RPMI8226 (cell line): ENCODE measurements around the gene SLC5A3.

ENCODE experiments used
- DNase-seq: peaks from one replicate; pipeline ENCODE4 v3.0.0-alpha.2; 2015

The SLC5A3 gene

DNA sequence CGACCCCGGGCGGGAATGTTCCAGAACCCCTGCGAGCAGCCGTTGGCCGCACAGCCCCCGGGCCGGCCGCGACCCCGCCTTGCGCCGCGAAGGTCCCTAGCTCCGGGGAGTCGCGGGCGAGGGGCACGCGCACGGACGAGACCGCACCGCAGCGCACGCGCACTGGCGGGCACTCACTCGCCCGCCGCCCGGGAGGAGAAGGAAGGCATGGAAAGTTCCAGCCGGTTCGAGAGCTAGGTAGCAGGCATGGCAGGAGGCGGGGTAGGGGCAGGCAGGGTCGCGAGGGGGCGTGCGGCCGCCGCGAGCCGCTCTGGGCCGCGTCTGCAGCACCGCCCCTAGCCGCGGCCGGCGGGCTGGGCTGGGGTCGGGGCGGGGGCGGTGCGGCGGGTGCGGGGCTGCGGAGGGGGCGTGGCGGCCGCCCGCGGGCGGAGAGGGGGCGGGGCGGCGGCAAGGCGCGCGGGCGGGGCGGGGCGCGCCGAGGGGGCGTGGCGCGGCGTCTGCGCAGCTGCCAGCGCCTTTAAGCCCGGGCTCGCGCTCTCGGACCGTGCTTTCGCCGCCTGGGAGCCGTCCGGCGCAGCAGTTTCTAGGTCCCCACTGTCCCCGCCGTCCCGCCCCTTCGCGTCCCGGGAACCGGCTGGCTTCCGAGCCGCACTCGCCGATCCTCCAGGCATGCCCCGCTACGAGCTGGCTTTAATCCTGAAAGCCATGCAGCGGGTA lies at the start of gene SLC5A3, which contains the start of gene MRPS6:
SLC5A3 (plus strand) TSS at position 547 of the 717 bp plus-strand sequence. CDS start 21,621 bp downstream, outside the sequence.
MRPS6 (plus strand) TSS at position 547 of the 717 bp plus-strand sequence; CDS start at position 670, 123 bp downstream.
- DNase-seq = peak; percentile 94

DNA sequence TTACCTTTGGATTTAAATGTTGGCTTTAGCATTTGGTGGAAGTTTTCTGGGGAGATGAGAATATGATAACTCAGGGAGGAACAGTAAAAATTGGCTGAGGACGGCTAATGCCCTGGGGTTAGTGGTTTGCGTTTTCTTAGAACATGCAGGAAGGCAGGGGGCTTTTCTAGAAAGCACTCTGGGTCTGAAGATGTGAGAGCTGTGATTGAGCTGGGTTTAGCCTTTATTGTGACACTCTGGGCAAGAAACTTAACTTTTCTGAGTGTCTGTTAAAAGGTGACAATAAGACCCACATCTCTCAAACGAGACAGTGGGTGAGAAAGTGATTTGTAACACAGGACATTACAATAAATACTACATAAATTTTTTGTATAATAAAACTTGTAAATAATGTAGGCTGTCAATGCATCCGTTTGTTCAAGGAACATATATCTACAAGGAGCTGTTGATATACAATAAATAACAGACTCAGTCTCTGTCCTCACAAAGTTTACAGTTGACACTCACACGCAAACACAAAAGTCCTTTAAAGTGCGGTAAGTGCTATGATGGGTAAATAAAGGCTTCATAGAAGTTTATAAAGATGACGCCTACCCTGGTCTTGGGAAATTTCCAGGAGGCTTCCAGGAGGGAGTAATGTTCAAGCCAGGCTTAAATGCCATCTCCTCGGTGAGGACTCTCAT lies 49.5 kb upstream of the SLC5A3 start:
- no peak for DNase-seq

DNA sequence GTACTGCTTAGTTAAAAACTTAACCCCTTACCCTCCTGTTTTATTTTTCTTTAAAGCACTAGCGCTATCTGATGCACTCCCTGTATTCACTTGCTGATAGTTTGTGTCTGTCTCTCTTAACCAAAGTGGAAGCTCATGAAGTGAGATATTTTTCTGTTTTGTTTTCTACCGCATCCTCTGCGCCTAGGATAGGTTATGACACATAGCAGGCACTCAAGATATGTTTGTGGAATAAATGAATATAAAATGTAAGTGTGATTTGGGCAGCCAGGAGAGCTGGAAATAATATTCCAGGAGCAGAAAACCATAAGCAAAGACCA lies 49.0 kb upstream of the SLC5A3 start:
- no peak for DNase-seq

DNA sequence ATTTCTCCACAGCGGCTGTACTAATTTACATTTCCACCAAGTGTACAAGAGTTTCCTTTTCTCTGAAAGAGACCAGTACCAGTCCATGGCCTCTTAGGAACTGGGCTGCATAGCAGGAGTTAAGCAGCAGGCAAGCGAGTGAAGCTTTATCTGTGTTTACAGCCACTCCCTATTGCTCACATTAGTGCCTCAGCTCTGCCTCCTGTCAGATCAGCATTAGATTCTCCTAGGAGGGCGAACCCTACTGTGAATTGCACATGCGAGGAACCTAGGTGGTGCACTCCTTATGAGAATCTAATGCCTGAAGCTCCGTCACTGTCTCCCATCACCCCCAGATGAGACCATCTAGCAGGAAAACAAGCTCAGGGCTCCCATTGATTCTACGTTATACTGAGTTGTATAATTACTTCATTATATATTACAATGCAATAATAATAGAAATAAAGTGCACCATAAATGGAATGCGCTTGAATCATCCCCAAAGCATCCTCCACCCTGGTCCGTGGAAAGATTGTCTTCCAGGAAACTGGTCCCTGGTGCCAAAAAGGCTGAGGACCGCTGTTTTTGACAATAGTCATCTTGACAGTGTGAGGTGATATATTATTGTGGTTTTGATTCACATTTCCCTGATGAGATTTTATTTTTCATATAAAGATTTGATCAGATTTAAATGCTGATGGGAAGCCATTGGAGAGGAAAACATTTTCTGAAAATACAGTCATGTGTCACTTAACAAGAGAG lies 45.5 kb upstream of the SLC5A3 start:
- DNase-seq = no peak

DNA sequence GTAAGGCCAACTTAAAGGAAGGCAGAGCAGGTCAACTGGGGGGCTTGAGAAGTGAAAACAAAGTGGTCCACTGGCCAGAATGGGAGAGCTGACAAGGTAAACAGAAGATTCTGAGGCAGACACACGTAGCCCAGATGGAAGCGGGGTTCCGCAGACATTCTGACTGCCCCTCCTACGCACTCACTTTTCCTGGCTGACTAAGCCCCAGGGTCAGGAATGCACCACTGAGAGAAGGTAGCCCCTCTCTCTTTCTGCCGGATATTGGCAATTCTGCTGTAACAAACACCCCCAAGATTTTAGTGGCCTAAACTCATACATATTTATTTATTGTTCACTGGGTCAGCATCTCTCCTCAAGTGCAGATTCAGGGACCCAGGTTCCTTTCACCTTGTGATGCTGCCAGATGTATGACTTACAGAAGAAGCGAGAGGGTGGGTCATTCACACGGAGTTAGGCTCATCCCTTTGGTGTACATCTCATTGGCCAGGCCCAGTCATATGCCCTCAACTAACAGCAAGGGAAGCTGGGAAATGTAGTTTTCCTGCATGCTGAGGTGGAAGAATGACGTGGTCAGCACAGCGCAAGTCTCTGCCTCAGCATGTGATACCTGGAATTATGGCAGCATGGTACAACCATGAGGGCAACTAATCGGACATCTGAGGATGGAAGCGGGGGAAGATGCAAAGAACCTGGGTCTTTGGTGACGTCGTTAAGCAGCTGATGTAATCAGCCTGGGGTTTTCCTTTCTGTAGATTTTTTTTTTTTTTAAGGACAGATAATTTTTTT lies 43.4 kb upstream of the SLC5A3 start:
- peak; percentile 46 for DNase-seq

DNA sequence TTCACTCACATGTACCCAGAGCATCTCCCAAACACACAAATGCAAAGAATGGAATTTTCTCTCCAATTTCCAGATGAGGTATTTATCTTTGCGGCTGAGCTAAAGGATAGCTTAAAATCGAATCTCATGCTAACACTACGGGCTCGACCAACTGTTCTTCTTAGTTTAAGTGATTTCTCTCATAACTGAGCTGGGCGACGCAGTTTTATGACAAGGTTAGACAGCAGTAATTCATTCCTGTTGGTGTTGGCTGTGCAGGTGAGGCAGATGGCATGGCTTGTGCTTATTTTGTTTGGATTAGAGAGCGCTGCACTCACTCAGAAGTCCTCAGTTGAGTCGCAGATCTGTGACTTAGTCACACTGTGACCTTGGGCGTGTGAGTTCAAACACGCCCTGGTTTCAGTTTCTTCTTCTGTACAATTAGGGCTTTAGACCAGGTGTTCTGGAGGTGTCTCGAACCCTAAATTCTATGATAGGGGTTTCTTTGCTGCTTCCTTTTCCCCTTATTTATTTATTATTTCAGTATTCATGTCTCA lies 41.5 kb upstream of the SLC5A3 start:
- peak; percentile 41 for DNase-seq

DNA sequence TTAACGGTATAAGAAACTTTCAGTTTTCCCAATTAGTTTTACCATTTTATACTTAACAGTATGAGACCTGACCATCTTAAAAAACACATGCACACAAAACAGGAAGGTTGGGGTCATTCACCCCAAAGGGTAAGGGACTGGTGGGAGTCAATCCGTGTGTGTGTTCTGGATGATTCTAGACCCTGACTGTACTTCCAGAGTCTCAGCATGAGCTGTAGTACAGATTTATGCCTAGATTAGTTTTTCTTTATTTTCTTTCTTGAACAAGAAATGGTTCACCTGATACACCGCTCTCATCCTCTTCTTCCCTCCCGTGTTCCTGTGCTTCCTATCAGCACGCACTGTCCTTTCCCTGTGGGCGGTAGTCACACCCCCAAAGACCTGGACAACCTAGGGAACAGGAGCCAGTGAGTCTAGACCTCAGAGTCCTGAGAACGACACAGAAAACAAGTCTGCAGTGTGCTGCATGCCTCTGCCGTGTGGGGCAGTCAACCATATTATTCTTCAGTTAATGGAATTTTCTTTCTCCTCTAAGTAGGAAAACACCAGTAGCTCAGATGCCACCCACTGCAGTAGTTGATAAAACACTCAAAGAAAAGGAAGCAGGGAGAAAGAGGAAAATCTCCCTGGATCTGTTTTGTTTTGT lies 38.9 kb upstream of the SLC5A3 start:
- no peak for DNase-seq

DNA sequence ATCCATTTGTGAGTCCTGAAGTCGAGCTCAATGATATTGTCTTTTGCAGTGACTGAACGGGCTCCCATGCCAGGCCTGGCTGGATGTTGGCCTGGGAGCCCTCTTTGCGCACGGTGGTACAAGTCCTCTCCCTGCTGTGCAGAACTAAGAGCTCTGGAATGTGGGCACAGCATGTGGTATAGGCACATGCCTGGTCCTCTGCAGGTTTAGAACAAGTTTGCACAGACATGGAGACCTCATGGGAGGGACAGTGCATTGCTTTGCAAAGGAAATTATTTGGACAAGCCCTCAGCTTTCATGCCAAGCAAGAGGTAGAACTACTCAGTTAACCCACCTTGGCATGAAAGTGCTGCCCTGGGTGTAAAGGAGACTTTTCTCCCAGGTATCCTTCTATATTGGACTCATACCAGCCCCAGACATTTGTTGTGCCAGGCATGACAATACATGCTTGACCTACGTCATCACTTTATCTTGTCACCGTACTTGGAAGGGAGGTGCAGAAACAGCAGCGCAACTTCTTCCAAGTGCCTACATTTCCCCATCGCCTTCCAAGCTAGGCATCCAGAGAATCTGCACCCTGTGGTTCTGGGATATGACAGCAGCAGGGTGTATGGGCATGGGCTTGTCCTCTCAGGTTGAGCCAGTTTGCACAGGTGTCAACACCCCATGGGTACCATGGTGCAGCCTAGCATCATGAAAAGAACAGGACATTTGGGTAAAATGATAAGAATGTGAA lies 37.6 kb upstream of the SLC5A3 start:
- DNase-seq = no peak

DNA sequence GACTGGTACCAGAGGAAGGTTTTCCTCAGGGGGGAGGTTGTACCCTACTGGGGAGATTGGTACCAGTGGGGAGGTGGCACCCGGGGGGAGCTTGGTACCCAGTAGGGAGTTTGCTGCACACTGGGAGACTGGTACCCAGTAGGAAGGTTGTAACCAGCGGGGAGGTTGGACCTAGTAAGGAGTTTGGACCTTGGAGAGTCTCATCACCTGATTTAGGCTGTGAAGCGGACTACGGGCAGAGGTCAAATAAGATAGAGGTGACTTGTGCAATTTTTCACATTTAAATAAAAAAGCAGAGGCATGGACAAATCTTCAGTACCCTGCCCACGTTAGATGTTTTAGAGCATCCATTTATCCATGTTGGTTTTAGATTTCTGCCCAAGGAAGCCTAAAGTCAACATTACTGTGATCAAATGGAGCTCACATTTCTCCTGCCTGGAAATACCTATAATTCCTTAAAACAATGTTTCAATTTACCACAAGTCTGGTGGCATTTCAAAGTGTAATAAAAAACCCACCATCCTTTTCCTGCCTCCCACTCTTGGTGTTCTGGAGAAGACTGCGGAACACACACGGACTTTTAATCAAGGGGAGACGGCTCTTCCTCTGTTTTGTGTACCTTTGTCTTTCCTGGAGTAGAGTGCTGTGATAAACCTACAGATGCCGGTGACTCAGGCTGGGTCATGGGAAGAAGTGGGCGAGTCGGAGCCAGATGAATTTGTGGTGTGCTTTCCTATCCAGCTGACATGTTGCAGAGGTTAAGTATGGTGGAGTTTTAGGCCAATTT lies 36.2 kb upstream of the SLC5A3 start:
- DNase-seq = no peak

DNA sequence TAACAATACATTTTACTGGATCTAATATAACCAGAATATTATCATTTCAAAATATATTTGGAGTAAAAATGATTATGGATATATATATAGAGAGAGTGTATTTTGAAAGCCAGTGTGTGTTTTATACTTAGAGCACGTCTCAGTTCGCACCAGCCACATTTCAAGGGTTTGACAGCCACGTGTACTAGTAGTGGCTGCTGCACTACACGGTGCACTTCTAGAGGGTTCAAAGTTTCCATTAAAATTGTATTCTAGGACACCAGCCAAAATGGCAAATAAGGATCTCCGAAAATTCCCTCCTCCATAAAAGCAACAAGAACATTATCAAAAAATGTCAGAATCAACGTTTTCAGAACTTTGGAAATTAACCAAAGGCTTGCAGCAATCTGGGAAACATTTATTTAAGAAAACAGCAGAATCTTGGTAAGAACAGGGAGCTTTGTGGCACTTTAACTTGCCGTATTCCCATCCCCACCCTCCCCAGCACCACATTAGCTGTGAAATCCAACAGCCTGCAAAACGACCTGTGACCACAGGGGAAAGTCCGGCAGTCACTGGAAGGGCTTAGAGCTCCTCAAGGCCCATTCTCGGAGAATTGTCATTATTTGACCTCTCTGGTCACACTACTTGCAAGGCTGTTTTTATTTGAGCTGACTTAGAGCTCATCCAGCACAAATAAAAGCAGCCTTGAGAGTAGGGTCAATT lies 33.5 kb upstream of the SLC5A3 start:
- no peak for DNase-seq

DNA sequence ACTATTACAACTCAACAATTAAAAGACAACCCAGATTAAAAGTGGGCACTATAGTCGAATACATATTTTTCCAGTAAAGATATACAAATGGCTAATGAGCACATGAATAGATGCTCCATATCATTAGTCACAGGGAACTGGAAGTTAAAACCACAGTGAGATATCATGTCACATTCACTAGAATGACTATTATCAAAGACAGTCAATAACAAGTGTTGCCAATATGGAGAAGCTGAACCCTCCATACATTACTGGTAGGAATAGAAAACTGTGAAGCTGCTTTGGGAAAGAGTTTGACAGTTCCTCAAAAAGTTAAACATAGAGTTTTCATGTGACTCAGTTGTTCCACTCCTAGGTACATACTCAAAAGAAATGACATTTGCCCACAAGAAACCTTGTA lies 30.6 kb upstream of the SLC5A3 start:
- no peak for DNase-seq

DNA sequence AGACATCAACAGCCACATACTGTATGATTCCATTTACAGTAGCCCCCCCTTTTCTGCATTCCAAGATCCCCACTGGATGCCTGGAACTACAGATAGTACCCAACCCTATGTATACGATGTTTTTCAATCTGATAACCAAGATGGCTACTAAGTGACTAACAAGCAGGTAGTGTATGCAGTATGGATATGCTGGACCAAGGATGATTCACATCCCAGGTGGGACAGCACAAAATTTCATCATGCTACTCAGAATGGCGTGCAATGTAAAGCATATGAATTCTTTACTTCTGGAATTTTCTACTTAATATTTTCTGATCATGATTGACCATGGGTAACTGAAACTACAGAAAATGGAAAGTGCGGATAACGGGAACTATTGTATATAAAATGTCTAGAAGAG lies 30.0 kb upstream of the SLC5A3 start:
- DNase-seq = no peak

DNA sequence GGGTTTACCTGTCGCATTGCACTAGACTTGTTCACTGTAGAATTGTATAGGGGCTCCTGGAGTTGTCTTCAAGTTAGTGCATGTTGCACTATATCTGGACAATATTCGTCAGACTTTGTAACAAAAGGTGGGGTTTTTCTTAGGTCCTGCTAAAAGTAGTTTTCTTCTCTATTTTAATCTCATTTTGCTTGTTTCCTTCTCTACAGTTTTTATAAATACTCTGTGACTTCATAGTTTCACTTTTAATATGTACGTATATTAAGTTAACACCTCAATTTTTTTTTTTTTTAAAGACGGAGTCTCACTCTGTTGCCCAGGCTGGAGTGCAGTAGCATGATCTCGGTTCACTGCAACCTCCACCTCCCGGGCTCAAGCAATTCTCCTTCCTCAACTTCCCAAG lies 26.5 kb upstream of the SLC5A3 start:
- no peak for DNase-seq

DNA sequence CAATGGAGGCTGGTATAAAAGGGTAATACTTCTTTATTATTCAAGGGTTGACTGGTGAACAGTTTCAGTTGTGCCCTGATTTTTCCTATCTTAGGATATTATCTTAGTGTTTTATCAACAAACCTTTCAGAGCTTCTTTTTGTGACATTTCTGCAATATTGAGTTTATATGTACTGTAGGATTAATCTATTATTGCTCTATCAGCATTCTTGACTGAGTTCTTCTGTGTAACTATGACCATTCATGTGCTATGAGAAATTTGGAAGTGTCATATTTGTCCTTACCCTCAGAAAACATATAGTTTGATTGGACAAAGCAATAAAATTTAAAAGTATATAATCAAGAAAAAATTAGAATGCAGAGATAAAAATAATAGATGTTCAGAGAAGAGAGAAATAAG lies 25.5 kb upstream of the SLC5A3 start:
- DNase-seq = no peak

DNA sequence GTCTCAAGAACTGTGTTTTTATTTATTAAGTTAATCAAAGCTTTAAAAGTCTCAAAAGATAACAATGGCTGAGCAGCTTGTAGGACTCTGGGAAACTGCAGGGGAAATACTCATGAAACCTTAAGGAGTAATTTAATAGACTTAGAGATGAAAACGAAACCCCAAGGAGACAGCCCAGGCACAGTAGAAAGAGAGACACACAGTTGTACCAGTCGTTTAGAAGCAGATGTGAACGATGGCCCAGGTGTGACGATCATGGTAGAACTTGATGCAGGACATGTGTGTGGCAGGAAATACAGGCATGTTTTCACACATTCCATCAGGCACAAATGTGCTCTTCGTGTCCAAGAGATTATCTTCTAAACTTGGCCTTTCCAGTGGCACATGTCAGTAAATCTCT lies 21.2 kb upstream of the SLC5A3 start:
- peak; percentile 12 for DNase-seq

DNA sequence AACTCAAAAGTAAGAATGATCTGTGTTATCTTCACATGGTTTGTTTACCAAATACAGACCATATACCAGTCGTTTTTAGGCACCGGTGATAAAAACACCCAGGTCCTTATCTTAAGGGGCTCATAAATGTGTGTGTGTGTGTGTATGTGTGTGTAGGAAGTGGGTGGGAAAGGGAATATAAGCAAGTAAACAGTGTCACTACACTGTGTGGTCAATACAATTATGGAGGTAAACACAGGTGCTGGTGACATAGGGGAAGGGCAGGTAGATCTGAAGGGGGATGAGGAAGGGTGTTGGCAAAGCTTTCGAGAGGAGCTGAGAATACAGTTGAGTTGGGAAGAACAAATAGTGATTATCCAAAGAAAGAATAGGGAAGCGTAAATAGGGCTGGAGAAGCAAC lies 19.1 kb upstream of the SLC5A3 start:
- DNase-seq = no peak

DNA sequence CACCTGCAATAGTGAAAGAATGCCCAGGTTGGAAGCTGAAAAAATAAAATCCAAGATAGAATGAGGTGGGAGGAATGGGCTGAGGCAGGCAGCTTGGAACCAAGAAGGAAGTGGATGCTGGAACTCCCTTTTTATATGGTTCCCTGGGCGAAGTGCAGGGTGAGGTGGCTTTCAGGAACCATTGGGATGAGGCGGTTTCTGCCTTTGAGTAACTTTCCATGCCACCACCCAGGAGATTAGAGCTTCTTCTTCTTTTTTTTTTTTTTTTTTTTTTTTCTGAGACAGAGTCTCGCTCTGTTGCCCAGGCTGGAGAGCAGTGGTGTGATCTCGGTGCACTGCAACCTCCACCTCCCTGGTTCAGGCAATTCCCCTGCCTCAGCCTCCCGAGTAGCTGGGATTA lies 17.8 kb upstream of the SLC5A3 start:
- DNase-seq = no peak

DNA sequence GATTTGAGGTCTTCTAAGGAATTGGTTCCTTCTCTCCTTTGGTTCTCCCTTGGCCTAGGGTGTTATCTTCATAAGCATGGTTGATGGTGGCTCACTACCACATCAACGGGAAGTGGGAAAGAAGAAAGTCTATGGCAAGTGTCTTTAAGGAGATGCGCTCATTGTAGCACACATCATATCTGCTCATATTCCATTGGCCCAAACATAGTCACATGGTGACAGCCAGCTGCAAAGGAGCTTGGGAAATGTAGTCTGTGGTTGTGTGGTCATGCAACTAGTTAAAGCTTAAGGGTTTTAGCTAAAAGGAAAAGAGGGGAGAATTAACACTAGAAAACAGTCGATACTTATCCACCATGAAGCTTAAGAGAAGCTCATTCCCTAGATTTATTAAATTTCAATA lies 11.4 kb upstream of the SLC5A3 start:
- no peak for DNase-seq

DNA sequence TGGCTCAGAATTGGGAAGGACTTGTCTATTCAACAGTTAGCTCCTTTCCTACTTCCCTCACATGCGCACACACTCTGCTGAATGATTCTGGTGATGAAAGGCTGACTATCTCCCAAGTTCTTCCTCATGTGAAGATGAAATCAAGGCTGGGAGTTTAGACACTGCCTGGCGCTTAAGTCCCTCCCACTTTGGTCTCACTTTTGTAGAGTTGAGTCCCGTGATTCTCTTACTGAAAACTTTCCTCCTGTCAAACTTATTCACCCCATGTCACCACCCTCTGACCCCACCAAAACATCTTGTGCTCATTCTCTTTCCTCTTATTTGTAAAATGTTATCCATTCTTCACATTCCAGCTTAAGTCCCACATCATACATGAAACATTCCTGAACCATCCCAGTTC lies 8.4 kb upstream of the SLC5A3 start:
- no peak for DNase-seq

DNA sequence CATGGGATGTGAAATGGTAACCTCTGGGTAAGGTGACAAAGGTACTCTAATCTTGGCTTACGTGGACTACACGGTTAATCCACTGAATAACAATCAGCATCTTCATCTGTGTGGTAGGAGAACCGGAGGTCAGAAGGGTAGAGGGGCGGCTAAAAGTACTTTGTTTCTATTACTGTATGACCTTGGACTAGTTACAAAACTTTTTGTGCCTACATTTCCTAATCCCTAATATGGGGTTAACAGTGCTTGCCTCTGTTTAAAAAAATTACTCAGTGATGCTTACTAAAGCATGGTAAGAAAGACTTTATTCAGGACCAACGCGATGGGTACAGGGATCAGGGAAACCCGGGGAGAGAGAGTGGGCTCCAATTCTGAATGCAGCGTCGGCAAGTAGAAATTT lies 1.7 kb upstream of the SLC5A3 start:
- no peak for DNase-seq
